NT2/D1 (cell line): Measurements from ENCODE around the gene CLEC2A.

Experiments used
- SUZ12 ChIP-seq: IDR thresholded peaks from 2 replicates; pipeline ENCODE4 v1.6.1; 2011; ENCODE audit not compliant: insufficient read length, insufficient read depth; ENCODE audit errors: extremely low read depth
- ZNF274 ChIP-seq: IDR thresholded peaks from 2 replicates; pipeline ENCODE4 v1.6.1; 2011; ENCODE audit warnings: mild to moderate bottlenecking, low read depth, low read length

- TF ChIP-seq ZNF274 (no peak), SUZ12 (no peak)
Measured at GRCh38 chr12:9971181-9971580, 39.0 kb upstream of the CLEC2A start, which contains the start of gene CLEC12A.
